HEK293 (cell line): ENCODE measurements around the gene FBXO2.

Experiments used
- CTCF ChIA-PET: fragments of 350-600 bp; formaldehyde crosslinking; extraction: SDS; loops from one replicate; lab custom pipeline; 2021; ENCODE audit warnings: antibody characterized with exemption; lab: Yijun Ruan, JAX
- POLR2A ChIA-PET: fragments of 300-600 bp; formaldehyde crosslinking; extraction: SDS; loops from one replicate; lab custom pipeline; 2020; ENCODE audit warnings: antibody characterized with exemption, inconsistent platforms; lab: Yijun Ruan, JAX
- H3K27ac ChIP-seq: fragments of 200-500 bp; sonication (Bioruptor generic); 2 replicates; pipeline ENCODE4 v1.5.1; 2014; ENCODE audit warnings: low read depth, low read length, control low read depth, inconsistent platforms; ENCODE audit errors: extremely low read depth
- H3K36me3 ChIP-seq, 2 experiments: fragments of 200-500 bp in 1 of 2; sonication (Bioruptor generic) in 1 of 2; 1 replicate in 1 of 2; 2 replicates in 1 of 2; pipeline ENCODE4 v1.5.1; 2014 to 2017; ENCODE audit warnings: inconsistent platforms in 2 of 2, low read length in 2 of 2; ENCODE audit not compliant: control insufficient read depth in 2 of 2, insufficient read depth in 1 of 2
- H3K4me1 ChIP-seq: fragments of 200-500 bp; sonication (Bioruptor generic); 2 replicates; pipeline ENCODE4 v1.5.1; 2014; ENCODE audit warnings: mild to moderate bottlenecking, low read length, inconsistent platforms; ENCODE audit not compliant: control insufficient read depth, insufficient read depth
- H3K4me3 ChIP-seq: 2 replicates; pipeline ENCODE4 v1.5.1; 2011; ENCODE audit warnings: low read depth, mild to moderate bottlenecking, control low read depth, low read length, moderate library complexity
- H3K9me3 ChIP-seq: fragments of 200-500 bp; sonication (Bioruptor generic); 2 replicates; pipeline ENCODE4 v1.5.1; 2014; ENCODE audit warnings: low read depth, low read length, inconsistent platforms; ENCODE audit not compliant: control insufficient read depth, insufficient read depth
- EGR2 ChIP-seq: fragments of 450-650 bp; formaldehyde crosslinking; IDR thresholded peaks from 2 replicates; pipeline ENCODE4 v1.5.1; 2016; ENCODE audit warnings: low read depth, missing biosample characterization, missing genetic modification characterization
- KLF10 ChIP-seq: fragments of 450-650 bp; IDR thresholded peaks from 2 replicates; pipeline ENCODE4 v1.5.1; 2018; ENCODE audit warnings: missing biosample characterization, mild to moderate bottlenecking, missing genetic modification characterization
- KLF17 ChIP-seq: fragments of 450-650 bp; formaldehyde crosslinking; IDR thresholded peaks from 2 replicates; pipeline ENCODE4 v1.5.1; 2016; ENCODE audit warnings: missing biosample characterization, missing genetic modification characterization
- MZF1 ChIP-seq: fragments of 450-650 bp; formaldehyde crosslinking; IDR thresholded peaks from 2 replicates; pipeline ENCODE4 v1.5.1; 2017; ENCODE audit warnings: missing biosample characterization, missing genetic modification characterization, borderline replicate concordance
- PATZ1 ChIP-seq: fragments of 450-650 bp; formaldehyde crosslinking; IDR thresholded peaks from 2 replicates; pipeline ENCODE4 v1.5.1; 2016; ENCODE audit warnings: missing biosample characterization, missing genetic modification characterization
- ZBTB17 ChIP-seq: fragments of 450-650 bp; formaldehyde crosslinking; IDR thresholded peaks from 2 replicates; pipeline ENCODE4 v1.5.1; 2016; ENCODE audit warnings: missing biosample characterization, missing genetic modification characterization
- ZBTB49 ChIP-seq: fragments of 450-650 bp; formaldehyde crosslinking; IDR thresholded peaks from 2 replicates; pipeline ENCODE4 v1.5.1; 2016; ENCODE audit warnings: missing biosample characterization, missing genetic modification characterization, low read depth
- ZFP3 ChIP-seq: fragments of 450-650 bp; formaldehyde crosslinking; IDR thresholded peaks from 2 replicates; pipeline ENCODE4 v1.5.1; 2016; ENCODE audit warnings: low read depth, missing biosample characterization, missing genetic modification characterization
- ZFP37 ChIP-seq: fragments of 450-650 bp; formaldehyde crosslinking; IDR thresholded peaks from 2 replicates; pipeline ENCODE4 v1.5.1; 2016; ENCODE audit warnings: missing biosample characterization, missing genetic modification characterization
- ZFP41 ChIP-seq: fragments of 450-650 bp; formaldehyde crosslinking; IDR thresholded peaks from 2 replicates; pipeline ENCODE4 v1.5.1; 2016; ENCODE audit warnings: missing biosample characterization, missing genetic modification characterization, borderline replicate concordance
- ZNF2 ChIP-seq: fragments of 450-650 bp; formaldehyde crosslinking; IDR thresholded peaks from 2 replicates; pipeline ENCODE4 v1.5.1; 2016; ENCODE audit warnings: missing biosample characterization, missing genetic modification characterization
- ZNF292 ChIP-seq: fragments of 450-650 bp; formaldehyde crosslinking; IDR thresholded peaks from 2 replicates; pipeline ENCODE4 v1.5.1; 2016; ENCODE audit warnings: low read depth, missing biosample characterization, missing genetic modification characterization, borderline replicate concordance
- ZNF394 ChIP-seq: fragments of 450-650 bp; formaldehyde crosslinking; IDR thresholded peaks from 2 replicates; pipeline ENCODE4 v1.5.1; 2016; ENCODE audit warnings: missing biosample characterization, missing genetic modification characterization, mild to moderate bottlenecking, moderate library complexity, borderline replicate concordance
- ZNF473 ChIP-seq: fragments of 450-650 bp; formaldehyde crosslinking; IDR thresholded peaks from 2 replicates; pipeline ENCODE4 v1.5.1; 2017; ENCODE audit warnings: missing biosample characterization, missing genetic modification characterization
- ZNF707 ChIP-seq: fragments of 450-650 bp; formaldehyde crosslinking; IDR thresholded peaks from 2 replicates; pipeline ENCODE4 v1.5.1; 2016; ENCODE audit warnings: missing biosample characterization, missing genetic modification characterization
- ZNF777 ChIP-seq: fragments of 450-650 bp; formaldehyde crosslinking; IDR thresholded peaks from 2 replicates; pipeline ENCODE4 v1.5.1; 2017; ENCODE audit warnings: missing biosample characterization, missing genetic modification characterization, borderline replicate concordance
- ZSCAN23 ChIP-seq: fragments of 450-650 bp; formaldehyde crosslinking; IDR thresholded peaks from 2 replicates; pipeline ENCODE4 v1.5.1; 2016; ENCODE audit warnings: missing biosample characterization, missing genetic modification characterization
- ZSCAN5A ChIP-seq: fragments of 450-650 bp; formaldehyde crosslinking; IDR thresholded peaks from 2 replicates; pipeline ENCODE4 v1.5.1; 2016; ENCODE audit warnings: missing biosample characterization, missing genetic modification characterization

The FBXO2 gene

GRCh38 chr1:11661103-11661502 lies 6.9 kb upstream of the FBXO2 start:
- ChIA-PET POLR2A (interaction anchor here (0.6 kb wide), 1 partner anchor 247 kb away, joined by 3 read pairs; no protein-coding TSS in a partner anchor), CTCF (interaction anchor here (0.6 to 1.6 kb wide), 4 partner anchors 8 to 323 kb away, joined by 3 to 8 read pairs (median 4); no protein-coding TSS in a partner anchor)
- Histone ChIP-seq H3K4me3 (no peak overlapping the region), H3K9me3 (no peaks in the 10 kb centered on the region), H3K27ac (no peak overlapping the region), H3K36me3 (peaks cover 8 to 69% of the 10 kb centered on the region in 2 experiments; a peak in 2 of 3 replicates), H3K4me1 (no peaks in the 10 kb centered on the region)
- TF ChIP-seq KLF10 (tag by site-specific recombination) (no peak), ZNF777 (tag by site-specific recombination) (no peak), ZSCAN5A (tag by site-specific recombination) (no peak), ZBTB17 (tag by site-specific recombination) (no peak), ZNF2 (no peak), MZF1 (tag by site-specific recombination) (no peak), ZFP37 (tag by site-specific recombination) (no peak), PATZ1 (tag by site-specific recombination) (peak; percentile 37; the same call in 1 of the 2 replicates), ZNF292 (no peak), ZNF394 (tag by site-specific recombination) (no peak), EGR2 (tag by site-specific recombination) (0 out of 2 replicates have a peak, but pooled peaks have one; percentile 10), KLF17 (tag by site-specific recombination) (peak; percentile 37; the same call in 1 of the 2 replicates), ZFP3 (tag by site-specific recombination) (no peak)

GRCh38 chr1:11659748-11660147 lies 5.5 kb upstream of the FBXO2 start:
- ChIA-PET POLR2A (no interaction called here), CTCF (interaction anchor here (0.6 to 1.6 kb wide), 3 partner anchors 10 to 51 kb away, joined by 3 to 8 read pairs (median 3); no protein-coding TSS in a partner anchor)
- no peaks in the 10 kb centered on the region for H3K4me1 ChIP-seq
- no peaks in the 10 kb centered on the region for H3K9me3 ChIP-seq
- H3K4me3 ChIP-seq: no peak overlapping the region
- H3K27ac ChIP-seq: no peak overlapping the region
- peak; percentile 63; the same call in 1 of the 2 replicates for TF ChIP-seq ZBTB49
- no peak for TF ChIP-seq ZNF707 (tag by site-specific recombination)
- no peak for TF ChIP-seq ZSCAN23
- no peak for TF ChIP-seq ZFP41 (tag by site-specific recombination)
- TF ChIP-seq ZNF473 (tag by site-specific recombination): no peak
- H3K36me3 ChIP-seq: peaks cover 8 to 74% of the 10 kb centered on the region in 2 experiments; a peak in 2 of 3 replicates
